DOHH2 (cell line): Measurements from ENCODE around the gene PAPPA.

Source experiments
- H3F3A ChIP-seq: fragments of 200-600 bp; sonication (generic), shearing (Covaris generic); 2 replicates; pipeline ENCODE4 v1.6.0; 2016; ENCODE audit warnings: antibody characterized with exemption, mild to moderate bottlenecking; ENCODE audit not compliant: control insufficient read depth, insufficient read depth
- H3K27ac ChIP-seq: fragments of 200-600 bp; sonication (generic); 2 replicates; pipeline ENCODE4 v1.5.1; 2014; ENCODE audit warnings: low read depth, mild to moderate bottlenecking, low read length, moderate library complexity
- H3K27me3 ChIP-seq: fragments of 200-600 bp; sonication (generic); 2 replicates; pipeline ENCODE4 v1.6.1; 2014; ENCODE audit warnings: mild to moderate bottlenecking, low read length, mixed read lengths; ENCODE audit not compliant: control insufficient read depth
- H3K36me3 ChIP-seq: fragments of 200-600 bp; sonication (generic); 2 replicates; pipeline ENCODE4 v1.6.1; 2014; ENCODE audit warnings: mild to moderate bottlenecking, low read length, moderate library complexity, mixed read lengths; ENCODE audit not compliant: control insufficient read depth
- H3K4me1 ChIP-seq: fragments of 200-600 bp; sonication (generic); 2 replicates; pipeline ENCODE4 v1.6.1; 2014; ENCODE audit warnings: mild to moderate bottlenecking, low read length, mixed read lengths; ENCODE audit not compliant: control insufficient read depth
- H3K4me2 ChIP-seq: fragments of 200-600 bp; sonication (generic); 2 replicates; pipeline ENCODE4 v1.6.0; 2014; ENCODE audit warnings: mild to moderate bottlenecking, low read length, moderate library complexity
- H3K4me3 ChIP-seq: fragments of 200-600 bp; sonication (generic); 2 replicates; pipeline ENCODE4 v1.5.1; 2014; ENCODE audit warnings: mild to moderate bottlenecking, low read length, mixed read lengths
- H3K79me2 ChIP-seq: fragments of 200-600 bp; sonication (generic); 2 replicates; pipeline ENCODE4 v1.6.1; 2014; ENCODE audit warnings: mild to moderate bottlenecking, low read length, mixed read lengths; ENCODE audit not compliant: control insufficient read depth
- H3K9me2 ChIP-seq: fragments of 200-600 bp; sonication (generic); replicated peaks from 2 replicates; pipeline ENCODE4 v1.6.1; 2014; ENCODE audit warnings: mild to moderate bottlenecking, low read length, mixed read lengths; ENCODE audit not compliant: control insufficient read depth
- H3K9me3 ChIP-seq: fragments of 200-600 bp; sonication (generic); 2 replicates; pipeline ENCODE4 v1.6.1; 2014; ENCODE audit warnings: antibody characterized with exemption, low read length, mixed read lengths; ENCODE audit not compliant: control insufficient read depth, insufficient read depth
- H4K20me1 ChIP-seq: fragments of 200-600 bp; sonication (generic); 2 replicates; pipeline ENCODE4 v1.6.0; 2014; ENCODE audit warnings: low read depth, mild to moderate bottlenecking, antibody characterized with exemption, low read length, moderate library complexity; ENCODE audit not compliant: control insufficient read depth, insufficient read depth
- CTCF ChIP-seq: fragments of 200-600 bp; sonication (generic); IDR thresholded peaks from one replicate; pipeline ENCODE4 v1.5.1; 2014; ENCODE audit warnings: antibody characterized with exemption, mild to moderate bottlenecking, low read depth, low read length; ENCODE audit not compliant: poor library complexity, severe bottlenecking
- EZH2phosphoT487 ChIP-seq: fragments of 200-600 bp; sonication (generic); IDR thresholded peaks from 2 replicates; pipeline ENCODE4 v1.6.1; 2017; ENCODE audit warnings: borderline replicate concordance, mild to moderate bottlenecking, antibody characterized with exemption, low read length, moderate library complexity, mixed read lengths

The PAPPA gene

GRCh38 chr9:116322521-116322920 lies 168.9 kb downstream of the PAPPA start:
- no peaks in the 10 kb centered on the region for H3K4me1 ChIP-seq
- H3K9me2 ChIP-seq: no peaks in the 10 kb centered on the region
- H3K4me3 ChIP-seq: no peak overlapping the region
- H4K20me1 ChIP-seq: no peaks in the 10 kb centered on the region
- H3K4me2 ChIP-seq: no peak overlapping the region
- no peaks in the 10 kb centered on the region for H3K36me3 ChIP-seq
- H3K27me3 ChIP-seq: no peaks in the 10 kb centered on the region
- no peaks in the 10 kb centered on the region for H3K79me2 ChIP-seq
- no peaks in the 10 kb centered on the region for H3K9me3 ChIP-seq
- H3K27ac ChIP-seq: no peak overlapping the region
- no peak for TF ChIP-seq CTCF
- TF ChIP-seq EZH2phosphoT487: no peak
- H3F3A ChIP-seq: no peaks in the 10 kb centered on the region

GRCh38 chr9:116323012-116323411 lies 169.4 kb downstream of the PAPPA start:
- H3K4me2 ChIP-seq: no peak overlapping the region
- no peak for TF ChIP-seq CTCF
- no peak for TF ChIP-seq EZH2phosphoT487

GRCh38 chr9:116323571-116323970 lies 170.0 kb downstream of the PAPPA start:
- TF ChIP-seq CTCF: no peak
- TF ChIP-seq EZH2phosphoT487: no peak
- H3K4me3 ChIP-seq: no peak overlapping the region
- no peaks in the 10 kb centered on the region for H3K27me3 ChIP-seq
- H4K20me1 ChIP-seq: no peaks in the 10 kb centered on the region
- H3K27ac ChIP-seq: no peak overlapping the region
- no peaks in the 10 kb centered on the region for H3K79me2 ChIP-seq
- H3F3A ChIP-seq: no peaks in the 10 kb centered on the region
- H3K36me3 ChIP-seq: no peaks in the 10 kb centered on the region
- no peaks in the 10 kb centered on the region for H3K9me3 ChIP-seq
- no peaks in the 10 kb centered on the region for H3K4me1 ChIP-seq
- H3K9me2 ChIP-seq: no peaks in the 10 kb centered on the region
- no peak overlapping the region for H3K4me2 ChIP-seq

More at GRCh38 chr9:116323012-116323411, 169.4 kb downstream of the PAPPA start:
- Histone ChIP-seq H3K36me3 (no peaks in the 10 kb centered on the region), H3K9me2 (no peaks in the 10 kb centered on the region), H3K9me3 (no peaks in the 10 kb centered on the region), H3K4me1 (no peaks in the 10 kb centered on the region), H3K79me2 (no peaks in the 10 kb centered on the region), H3K4me3 (no peak overlapping the region), H3K27me3 (no peaks in the 10 kb centered on the region), H4K20me1 (no peaks in the 10 kb centered on the region), H3K27ac (no peak overlapping the region), H3F3A (no peaks in the 10 kb centered on the region)

- Histone ChIP-seq H3K79me2 (no peaks in the 10 kb centered on the region), H4K20me1 (no peaks in the 10 kb centered on the region), H3K36me3 (no peaks in the 10 kb centered on the region), H3K27me3 (no peaks in the 10 kb centered on the region), H3K4me3 (no peak overlapping the region), H3K27ac (no peak overlapping the region), H3F3A (no peaks in the 10 kb centered on the region), H3K9me2 (no peaks in the 10 kb centered on the region), H3K4me1 (no peaks in the 10 kb centered on the region), H3K4me2 (no peak overlapping the region), H3K9me3 (no peaks in the 10 kb centered on the region)
- TF ChIP-seq EZH2phosphoT487: no peak
- TF ChIP-seq CTCF: no peak
Measured at GRCh38 chr9:116325924-116326323, 172.3 kb downstream of the PAPPA start.
